ENCODE results near the gene ARPC5L. TPM values are rescaled to one million over a fixed set of nuclear protein-coding genes. Genes with fewer than 3 reads are reported as not detected.

The ARPC5L gene
- total RNA-seq, 1 donor from 2014 or later, result 10.6 TPM

DNA sequence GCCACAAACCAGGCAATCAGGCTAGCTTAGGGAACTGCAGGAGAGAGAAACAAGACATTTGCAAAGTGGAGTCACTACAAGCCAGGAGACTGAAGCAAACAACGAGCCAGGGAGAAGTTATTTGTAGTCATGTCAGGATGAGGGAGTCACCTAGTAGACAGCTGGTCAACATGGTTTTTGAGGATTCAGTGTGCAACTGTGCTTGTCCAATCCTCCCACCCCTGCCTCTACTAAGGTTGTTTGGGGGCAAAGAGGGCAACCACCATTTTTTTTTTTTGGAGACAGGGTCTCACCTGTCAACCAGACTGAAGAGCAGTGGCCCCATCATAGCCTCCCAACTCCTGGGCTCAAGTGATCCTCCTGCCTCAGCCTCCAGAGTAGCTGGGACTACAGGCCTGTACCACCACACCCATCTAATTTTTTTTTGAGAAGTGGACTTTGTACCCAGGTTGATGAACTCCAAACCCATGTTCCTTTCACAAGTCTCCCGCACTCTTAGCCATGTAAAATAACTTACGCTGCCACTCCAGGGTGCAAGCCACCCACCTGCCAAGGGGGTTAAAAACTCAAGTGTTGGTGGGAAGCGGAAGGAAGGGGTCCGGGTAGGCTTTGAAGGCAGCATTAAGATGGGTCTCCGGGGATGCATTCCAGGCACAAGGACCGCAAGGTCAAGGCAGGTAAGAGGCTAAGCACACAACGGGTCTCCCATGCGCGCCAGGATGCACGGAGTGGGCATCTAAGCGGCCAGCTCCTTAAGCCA lies 1.2 kb upstream of the ARPC5L start:
- DNase-seq (ENCODE audit: low spot score in 2 of 2), result no peak
- no peak for FAIRE-seq

DNA sequence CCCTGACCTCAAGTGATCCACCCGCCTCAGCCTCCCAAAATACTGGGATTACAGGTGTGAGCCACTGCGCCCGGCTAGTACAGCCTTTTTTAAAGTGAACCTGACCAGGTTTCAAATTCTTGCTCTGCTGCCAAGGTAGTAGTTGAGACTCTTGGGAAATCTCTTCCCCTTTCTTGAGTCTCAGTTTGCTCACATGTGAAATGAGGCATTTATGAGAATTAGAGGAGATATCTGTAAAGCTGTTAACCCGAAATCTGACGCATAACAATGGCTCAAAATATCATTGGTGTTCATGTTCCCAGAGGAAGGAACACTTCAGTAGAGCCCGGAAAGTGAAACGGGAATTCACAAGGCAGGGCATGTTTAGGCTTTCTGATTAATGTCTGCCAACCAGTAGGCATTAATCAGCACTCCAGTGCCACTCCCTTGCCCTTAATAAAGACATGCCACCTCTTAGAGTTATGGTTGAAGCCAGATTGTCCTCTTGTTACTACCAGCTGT lies 1.5 kb downstream of the ARPC5L start:
- DNase-seq (ENCODE audit: low spot score in 2 of 2), result no peak

DNA sequence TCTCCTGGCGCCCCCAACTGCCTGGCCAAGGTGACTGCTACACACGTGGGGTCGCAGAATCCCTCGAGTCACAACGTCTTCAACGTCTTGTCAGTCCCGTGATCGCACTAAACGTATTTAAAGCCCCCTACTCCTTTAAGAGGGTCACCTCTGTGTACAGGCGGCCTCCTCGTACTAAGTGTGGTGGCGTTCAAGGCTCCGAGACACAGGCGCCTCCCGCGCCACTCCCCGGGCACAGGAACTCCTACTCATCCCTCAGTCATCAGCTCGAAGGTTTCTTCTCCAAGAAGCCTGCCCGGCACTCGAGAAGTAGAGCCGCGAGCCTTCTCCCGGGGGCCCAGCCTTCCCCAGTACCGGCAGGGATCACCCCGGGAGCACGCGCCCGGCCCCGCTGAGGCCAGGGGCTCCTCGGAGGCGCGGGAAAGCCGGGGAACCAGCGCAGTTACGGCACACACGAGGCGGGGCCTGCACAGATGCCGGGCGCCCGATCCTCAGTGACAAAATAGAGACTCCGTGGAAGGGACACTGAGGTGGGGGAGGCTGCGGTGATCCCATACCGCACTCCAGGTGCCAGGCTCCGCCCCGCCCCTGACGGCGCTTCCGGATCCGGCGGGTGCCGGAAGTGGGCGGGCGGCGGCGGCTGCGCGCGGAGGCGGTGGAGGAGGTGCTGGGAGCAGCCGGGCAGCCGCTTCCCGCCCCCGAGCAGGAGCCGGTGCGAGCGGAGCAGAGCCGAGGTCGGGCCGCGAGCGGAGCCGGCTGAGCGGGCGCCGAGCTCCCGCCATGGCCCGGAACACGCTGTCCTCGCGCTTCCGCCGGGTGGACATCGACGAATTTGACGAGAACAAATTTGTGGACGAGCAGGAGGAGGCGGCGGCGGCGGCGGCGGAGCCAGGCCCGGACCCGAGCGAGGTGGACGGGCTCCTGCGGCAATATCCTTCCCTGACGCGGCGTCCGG lies 6.9 kb downstream of the ARPC5L start:
- DNase-seq (ENCODE audit: low spot score in 2 of 2) (peak; percentile 98 to 99), FAIRE-seq (no peak)

More for the DNA sequence above, 1.5 kb downstream of the ARPC5L start:
- no peak for FAIRE-seq

DNA sequence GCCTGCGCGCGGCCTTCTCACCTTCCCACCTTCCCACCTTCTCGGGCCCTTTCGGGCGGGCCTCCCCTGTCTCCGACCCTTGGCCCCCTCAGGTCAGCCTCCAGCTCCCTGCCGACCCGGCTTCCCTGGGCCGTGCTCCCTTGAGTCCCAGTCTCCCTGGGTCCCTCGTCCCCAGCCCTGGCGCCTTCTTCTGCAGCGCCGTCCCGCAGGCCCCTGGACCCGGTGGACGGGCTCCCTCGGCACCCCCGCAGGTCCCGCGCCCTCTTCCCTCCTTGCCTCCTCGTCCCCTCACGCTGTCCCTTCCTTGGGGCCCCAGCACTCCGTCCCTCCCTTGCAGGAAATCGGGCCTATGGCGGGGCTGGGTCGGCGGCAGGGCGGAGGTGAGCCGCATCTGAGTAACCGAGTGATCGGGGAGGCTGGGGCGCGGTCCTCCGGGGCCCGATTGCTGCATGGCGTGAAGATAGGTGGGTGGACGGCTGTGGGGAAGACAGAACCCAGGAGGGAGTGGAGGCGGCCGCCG lies 7.6 kb downstream of the ARPC5L start:
- DNase-seq (ENCODE audit: low spot score in 2 of 2) (no peak), FAIRE-seq (no peak)

DNA sequence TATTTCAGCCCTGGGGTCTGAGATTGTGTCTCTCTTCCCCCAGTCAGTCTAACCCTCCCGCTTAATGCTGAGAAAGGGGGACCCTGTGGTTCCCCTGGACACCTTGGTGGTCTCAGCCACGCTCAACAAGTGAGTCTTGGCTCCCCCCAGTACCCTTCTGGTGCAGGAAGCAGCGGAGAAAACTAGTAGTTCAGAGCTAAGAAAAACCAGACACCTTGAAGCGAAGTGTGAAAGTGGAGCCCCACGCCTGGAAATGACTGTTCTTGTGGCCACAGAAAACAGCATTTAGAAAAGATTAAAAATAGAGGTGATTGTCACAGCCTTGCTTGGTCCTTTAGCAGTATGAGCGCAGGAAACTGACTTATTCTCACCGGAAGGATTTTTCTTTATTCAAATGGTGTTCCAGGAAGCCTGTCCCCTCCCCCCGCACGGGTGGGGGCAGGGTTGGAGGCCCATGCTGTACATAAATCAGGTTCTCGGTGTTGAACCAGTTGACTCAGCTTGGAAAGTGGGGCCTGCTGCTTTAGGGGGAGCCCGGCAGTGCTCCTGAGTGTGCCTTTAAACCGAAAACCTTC lies 8.1 kb downstream of the ARPC5L start:
- FAIRE-seq (no peak), DNase-seq (ENCODE audit: low spot score in 2 of 2) (no peak)

DNA sequence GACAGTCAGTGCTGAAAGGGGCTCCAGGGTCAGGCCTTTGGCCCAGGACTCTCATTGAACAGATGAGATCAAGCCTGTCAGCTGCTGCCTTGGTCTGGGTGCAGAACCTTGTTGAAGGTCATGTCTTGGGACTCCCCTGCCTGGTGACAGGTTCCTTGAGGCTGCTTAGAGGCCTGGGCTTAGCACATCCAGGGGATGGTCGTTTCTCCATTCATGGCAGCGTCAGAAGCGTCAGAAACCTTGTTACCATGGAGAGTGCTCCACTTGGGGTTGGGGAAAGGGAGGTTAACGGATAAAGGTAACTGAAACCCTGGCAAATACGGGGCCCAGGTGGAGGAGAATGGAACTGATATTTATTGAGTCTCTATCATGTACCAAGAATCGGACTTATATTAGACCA lies 8.8 kb downstream of the ARPC5L start:
- no peak for FAIRE-seq
- no peak for DNase-seq (ENCODE audit: low spot score in 2 of 2)

DNA sequence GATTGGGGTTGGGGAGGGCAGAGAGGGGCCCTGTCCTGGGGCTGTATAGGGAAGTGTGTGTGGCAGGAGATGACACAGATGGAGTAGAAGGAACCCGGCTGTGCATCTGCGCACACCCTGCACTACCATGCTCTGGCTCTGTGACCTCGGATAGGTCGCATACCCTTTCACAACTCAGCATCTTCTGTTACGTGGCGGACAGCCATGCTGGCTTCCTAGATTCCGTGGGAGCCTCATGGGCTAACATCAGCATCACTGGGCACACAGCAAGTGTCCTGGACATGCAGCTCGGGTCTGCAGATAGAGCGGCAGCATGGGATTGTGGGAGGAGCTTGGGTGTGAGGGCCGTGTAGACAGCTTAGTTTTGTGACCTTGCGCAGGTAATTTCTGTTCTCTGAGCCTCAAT lies 9.2 kb downstream of the ARPC5L start:
- FAIRE-seq (no peak), DNase-seq (ENCODE audit: low spot score in 2 of 2) (no peak)

DNA sequence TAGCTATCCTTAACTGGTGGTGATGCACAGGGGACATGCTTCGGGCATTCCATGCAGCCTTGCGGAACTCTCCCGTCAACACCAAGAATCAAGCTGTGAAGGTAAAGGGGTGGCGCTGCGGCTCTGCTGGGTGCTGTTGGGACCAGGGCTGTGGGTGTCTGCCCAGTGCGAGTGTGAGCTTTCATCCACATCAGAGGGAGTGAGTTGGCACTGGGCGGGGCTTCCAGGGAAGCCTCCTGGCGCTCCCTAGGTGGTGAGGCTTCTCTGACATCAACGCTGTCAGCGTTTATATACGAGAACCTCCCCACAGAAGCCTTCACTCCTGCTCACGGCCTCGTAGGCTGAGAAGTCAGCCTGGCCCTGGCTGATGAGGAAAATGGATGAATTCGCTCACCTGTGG lies 11.7 kb downstream of the ARPC5L start:
- DNase-seq (ENCODE audit: low spot score in 2 of 2), result no peak
- no peak for FAIRE-seq

DNA sequence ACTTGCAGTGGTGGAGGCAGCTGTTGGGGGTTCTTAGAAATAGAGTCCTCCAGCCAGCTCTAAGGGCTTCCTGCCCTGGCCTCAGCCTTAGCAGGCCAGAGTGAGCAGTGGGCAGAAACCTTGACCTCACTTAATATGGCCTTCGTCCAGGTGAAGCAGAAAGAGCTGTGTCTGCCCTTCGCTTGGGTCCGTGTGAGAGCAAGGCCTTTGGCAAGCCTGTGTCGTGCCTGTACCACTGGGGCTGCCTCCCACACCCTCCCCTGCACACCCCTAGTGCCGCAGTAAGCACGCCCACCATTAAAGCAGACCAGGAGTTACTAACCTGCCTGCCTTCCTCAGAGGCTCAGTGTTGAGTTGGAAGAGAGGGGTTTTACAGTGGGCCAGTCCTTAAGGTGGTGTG lies 13.6 kb downstream of the ARPC5L start:
- no peak for DNase-seq (ENCODE audit: low spot score in 2 of 2)
- FAIRE-seq, result no peak

DNA sequence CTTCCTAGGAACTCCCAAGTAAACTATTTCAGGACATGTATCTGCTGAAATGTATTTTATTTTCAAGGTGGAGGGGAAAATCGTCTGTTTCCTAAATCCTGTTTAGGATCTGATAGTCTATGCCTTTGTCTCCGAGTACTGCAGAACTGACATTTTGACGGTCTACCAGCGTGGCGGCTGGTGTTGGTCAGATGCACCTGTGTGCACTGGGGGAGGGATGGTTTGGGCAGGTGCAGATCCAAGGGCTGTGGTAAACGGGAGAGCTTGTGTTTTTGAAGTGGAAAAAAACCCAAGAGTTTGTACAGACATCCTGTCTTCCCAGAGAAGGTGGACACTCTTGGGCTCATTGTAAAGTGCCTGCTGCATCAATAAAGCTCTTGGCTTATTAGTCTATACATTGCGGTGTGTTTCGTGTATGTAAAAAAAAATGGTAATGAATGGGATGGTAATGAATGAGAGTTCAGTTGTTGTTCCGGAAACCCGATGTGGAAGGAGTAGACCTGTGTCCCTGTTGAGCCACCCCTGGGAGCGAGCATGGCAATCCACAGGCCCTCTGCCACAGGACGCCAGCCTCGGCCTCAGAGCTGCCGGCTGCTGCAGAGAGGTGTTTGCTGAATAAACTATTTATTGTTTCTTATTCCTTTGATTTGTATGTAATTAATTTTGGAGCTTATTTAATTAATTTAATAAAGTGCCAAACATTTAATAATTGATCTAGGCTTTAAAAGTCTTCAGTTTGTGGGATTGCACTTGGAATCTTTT lies 15.3 kb downstream of the ARPC5L start:
- FAIRE-seq, result no peak
- DNase-seq (ENCODE audit: low spot score in 2 of 2), result no peak

DNA sequence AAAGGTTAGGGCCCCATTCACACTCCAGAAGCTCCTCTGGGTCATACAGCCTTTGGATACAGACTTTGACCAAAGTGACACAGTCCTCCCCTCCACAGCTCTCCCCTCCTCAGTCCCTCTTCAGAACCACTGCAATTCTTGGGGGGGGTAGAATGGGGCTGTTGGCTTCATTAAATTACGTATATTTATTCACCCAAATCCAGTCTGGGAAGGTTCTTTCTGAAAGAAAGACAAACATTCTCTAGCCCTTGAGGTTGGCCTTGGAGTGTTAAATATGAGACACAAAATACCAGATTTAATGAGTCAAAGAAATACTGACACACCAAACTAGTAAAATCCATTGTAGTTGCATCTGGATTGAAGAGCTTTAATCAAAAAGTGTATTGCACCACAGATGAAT lies 16.1 kb downstream of the ARPC5L start:
- FAIRE-seq (no peak), DNase-seq (ENCODE audit: low spot score in 2 of 2) (no peak)

DNA sequence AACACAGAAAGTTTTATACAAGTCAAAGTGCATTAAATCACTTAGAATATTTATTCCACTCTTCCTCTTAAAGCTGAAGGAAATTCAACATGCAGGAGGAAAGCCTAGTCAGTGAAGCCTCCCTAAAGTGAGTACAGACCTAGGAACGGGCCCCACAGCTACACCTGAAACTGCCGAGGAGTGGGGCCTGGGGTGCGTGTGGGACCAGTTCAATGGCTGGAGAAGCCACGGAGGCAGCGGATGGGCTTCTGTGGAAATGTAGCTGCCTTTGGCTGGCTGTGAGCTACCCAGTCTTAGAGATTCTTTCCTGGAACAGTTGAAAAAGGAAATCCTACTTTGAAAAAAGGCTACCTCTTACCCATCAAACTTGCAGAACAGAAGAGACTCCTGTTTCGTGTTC lies 16.6 kb downstream of the ARPC5L start:
- DNase-seq (ENCODE audit: low spot score in 2 of 2), result no peak
- no peak for FAIRE-seq

DNA sequence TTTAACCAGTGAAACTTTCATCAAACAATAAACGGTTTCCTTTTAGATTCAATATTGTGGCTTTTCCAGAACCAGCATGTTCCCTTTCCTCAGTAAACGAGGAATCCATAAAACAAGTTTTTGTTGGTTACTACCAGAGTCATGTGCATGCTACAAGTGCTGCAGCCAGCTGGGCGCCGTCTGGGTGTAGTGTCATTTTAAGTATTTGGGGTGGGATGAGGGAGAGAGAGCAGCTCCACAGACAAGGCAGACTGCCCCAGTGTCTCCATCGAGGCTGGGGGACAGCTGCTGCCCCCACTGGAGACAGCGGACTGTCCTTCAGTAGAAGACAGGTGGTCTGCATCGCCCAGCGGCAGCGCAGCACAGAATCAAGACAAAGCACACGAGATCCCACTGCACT lies 17.3 kb downstream of the ARPC5L start:
- no peak for DNase-seq (ENCODE audit: low spot score in 2 of 2)
- FAIRE-seq, result no peak

DNA sequence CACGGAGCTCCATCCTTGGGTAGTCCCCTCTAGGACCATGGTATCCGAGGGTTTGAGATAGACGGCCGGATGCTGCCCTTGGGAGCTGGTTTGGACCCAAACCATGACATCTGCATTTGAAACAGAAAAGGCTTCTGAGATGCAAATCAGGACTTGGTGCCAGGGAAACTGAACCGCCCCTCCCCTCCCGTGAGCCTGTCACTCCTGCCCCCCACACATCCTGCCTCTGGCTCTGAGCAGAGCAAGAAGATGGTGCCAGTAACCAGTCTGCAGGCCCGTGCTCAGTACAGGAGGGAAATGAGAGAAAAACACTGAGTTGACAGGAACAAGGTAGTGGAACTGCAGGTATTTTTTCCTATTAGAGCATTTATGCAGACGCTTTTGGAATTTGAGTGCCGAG lies 18.6 kb downstream of the ARPC5L start:
- no peak for FAIRE-seq
- no peak for DNase-seq (ENCODE audit: low spot score in 2 of 2)

DNA sequence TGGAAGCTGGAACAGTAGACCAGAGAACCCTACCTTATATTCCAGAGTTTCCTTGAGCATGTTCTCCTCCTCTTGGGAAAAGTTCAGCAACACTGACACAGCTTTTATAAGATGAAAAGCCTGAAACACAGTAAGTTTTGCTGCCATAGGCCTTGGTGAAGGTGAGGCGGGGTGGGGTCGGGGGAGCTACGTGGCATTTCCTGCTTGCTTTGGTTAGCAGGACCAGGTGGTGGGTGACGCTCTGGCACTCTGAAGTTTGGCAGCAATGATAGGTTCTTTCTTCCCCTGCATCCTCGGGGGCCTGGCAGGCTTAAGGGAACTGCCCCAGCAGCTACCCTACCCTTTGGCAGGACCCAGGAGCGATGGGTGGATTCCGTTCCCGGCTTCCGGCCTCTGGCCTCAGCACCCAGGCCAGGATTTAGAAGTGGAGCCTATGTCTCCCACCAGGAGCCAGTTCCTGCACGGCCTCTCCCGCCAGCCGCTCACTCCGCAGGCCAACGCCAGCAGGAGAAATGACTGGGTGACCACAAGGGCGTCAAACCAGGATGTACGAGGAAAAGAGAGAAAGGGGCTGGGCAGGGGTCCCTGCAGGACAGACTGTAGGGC lies 19.3 kb downstream of the ARPC5L start:
- no peak for DNase-seq (ENCODE audit: low spot score in 2 of 2)
- no peak for FAIRE-seq

DNA sequence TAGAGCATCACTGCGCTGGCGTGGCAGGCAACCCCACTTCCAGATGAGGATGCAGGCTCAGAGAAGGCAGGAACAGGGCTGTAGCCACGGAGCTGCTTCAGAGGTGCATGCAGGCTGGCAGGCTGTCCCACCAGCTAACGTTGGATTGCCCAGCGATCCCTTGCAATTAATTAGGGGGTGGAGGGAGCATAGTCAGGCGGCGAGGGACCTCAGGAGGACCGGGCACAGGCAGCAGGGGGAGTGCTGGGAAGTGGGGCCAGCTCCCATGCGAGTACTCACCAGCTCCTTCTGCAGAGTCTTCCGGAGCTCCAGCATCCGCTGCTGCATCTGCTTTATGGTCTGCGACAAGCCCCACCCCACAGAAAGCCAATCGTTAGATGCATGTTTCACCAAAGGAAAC lies 20.3 kb downstream of the ARPC5L start:
- DNase-seq (ENCODE audit: low spot score in 2 of 2), result no peak
- FAIRE-seq, result no peak

DNA sequence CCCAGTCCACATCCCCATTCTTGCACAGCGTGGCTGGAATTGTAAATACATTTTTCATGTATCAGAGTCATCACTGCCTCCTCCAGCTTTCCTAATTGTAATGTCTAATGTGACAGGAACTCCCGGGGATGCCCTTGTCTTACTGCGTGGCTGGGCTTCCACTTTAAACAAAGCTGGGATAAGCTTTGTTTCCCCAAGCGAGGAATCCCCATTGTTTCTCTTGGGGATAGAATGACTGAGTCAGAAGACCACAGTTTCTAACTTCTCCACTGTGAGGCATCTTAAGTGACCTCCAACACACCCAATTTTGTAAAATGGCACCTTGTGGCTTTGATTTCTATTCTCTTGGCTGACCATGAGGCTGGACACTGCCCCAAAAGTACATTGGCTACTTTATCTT lies 22.4 kb downstream of the ARPC5L start:
- no peak for FAIRE-seq
- no peak for DNase-seq (ENCODE audit: low spot score in 2 of 2)

DNA sequence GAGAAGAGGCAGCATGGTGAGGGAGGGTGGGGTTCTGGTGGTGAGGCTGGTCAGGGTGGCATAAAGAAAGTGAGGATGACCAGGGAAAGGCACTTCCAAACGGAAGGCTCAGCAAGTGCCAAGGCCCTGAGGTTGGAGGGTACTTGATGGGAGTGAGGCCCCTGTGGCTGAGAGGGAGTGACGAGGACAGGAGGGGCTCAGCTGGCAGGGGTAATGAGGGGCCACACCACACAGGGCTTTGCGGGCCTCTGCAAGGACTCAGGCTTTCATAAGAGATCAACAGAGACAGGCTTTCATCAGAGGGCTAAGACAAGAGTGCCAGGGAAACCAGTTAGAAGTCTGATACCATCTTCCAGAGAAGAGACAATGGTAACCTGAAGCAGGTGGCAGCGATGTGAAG lies 23.6 kb downstream of the ARPC5L start:
- DNase-seq (ENCODE audit: low spot score in 2 of 2) (no peak), FAIRE-seq (no peak)

DNA sequence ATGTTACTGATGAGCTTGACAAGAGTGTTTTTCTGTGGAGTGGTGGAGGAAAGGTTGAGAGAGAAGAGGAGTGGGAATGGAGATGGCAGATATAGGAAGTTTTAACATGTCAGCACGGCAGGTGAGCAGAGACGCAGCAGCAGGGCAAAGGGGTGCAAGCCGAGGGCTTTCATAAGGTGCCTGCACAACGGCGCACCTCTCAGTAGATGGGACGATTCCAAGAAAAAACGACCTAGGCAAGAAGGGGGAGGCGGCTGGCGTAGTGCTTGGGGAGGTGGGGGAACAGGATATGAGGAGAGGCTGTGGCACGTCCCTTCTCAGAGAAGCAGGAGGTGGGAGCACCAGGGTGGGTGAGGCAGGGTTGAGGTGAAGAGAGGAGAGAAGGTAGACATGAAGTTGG lies 24.5 kb downstream of the ARPC5L start:
- FAIRE-seq, result no peak

More for the DNA sequence above, 24.5 kb downstream of the ARPC5L start:
- no peak for DNase-seq (ENCODE audit: low spot score in 2 of 2)
